ENCODE results near the gene RHOD.

GRCh38 chr11:67030976-67031375, 25.7 kb upstream of the RHOD start:
- TF ChIP-seq CTCF (optimal IDR thresholded peaks at IDR 0.05 in 1 of 3, IDR thresholded peaks at IDR 0.05 in 1 of 3, conservative IDR thresholded peaks at IDR 0.05 in 1 of 3; ENCODE audit: extremely low read depth in 1 of 3, insufficient read depth in 2 of 3, low read length in 3 of 3) (no peak), EZH2 (IDR thresholded peaks at IDR 0.05; ENCODE audit: low read length) (no peak)

Measured in keratinocyte (primary cell).